ENCODE data around the gene FOXC2.
"Not testable (repeated sequence)": the region's sequence is repeated elsewhere in the genome, so short reads cannot be mapped to it uniquely, and the experiment has no call there.

Gene FOXC2

DNA sequence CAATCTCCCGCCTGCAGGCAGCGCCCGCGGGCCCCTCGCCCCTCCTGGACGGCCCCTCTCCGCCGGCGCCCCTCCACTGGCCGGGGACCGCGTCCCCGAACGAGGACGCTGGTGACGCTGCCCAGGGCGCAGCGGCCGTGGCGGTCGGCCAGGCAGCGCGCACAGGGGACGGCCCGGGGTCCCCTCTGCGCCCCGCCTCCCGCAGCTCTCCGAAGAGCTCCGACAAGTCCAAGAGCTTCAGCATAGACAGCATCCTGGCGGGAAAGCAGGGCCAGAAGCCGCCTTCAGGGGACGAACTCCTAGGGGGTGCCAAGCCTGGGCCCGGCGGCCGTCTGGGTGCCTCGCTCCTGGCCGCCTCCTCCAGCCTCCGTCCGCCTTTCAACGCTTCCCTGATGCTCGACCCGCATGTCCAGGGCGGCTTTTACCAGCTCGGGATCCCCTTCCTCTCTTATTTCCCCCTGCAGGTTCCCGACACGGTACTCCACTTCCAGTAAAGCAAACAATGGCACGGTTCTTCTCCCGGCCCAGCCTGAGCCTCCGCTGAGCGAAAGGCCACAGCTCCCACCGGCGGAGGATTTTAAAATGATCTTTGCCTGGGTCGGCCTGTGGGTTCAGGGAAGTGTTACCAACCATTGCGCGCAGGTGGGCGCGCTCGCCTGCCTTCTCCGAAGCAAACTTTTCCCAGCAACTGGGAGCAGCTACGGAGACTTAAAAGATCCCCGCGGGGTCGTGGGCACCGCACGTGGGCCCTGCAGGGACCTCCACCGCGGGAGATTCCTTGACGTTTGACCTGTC, 12.8 kb downstream of the FOXC2 start:
- Histone ChIP-seq H3K9me3 (ENCODE audit: control insufficient read depth, insufficient read depth, low read length) (no peaks in the 10 kb centered on the region), H3K36me3 (ENCODE audit: control insufficient read depth, insufficient read depth, low read length) (no peaks in the 10 kb centered on the region), H3K4me3 (ENCODE audit: low read length) (peak overlapping the region; percentile 12; the same call in 1 of the 2 replicates), H3K27me3 (ENCODE audit: control insufficient read depth, insufficient read depth, low read length) (peaks cover 59% of the 10 kb centered on the region), H3K27ac (ENCODE audit: low read length) (no peak overlapping the region), H3K4me1 (ENCODE audit: control insufficient read depth, insufficient read depth, low read length) (peaks cover 6% of the 10 kb centered on the region)
- WGBS (ENCODE audit: insufficient coverage, insufficient read length): no CpG with 5 or more reads among the region's 69 CpGs
- DNase-seq (ENCODE audit: low read depth, low spot score): no peak

DNA sequence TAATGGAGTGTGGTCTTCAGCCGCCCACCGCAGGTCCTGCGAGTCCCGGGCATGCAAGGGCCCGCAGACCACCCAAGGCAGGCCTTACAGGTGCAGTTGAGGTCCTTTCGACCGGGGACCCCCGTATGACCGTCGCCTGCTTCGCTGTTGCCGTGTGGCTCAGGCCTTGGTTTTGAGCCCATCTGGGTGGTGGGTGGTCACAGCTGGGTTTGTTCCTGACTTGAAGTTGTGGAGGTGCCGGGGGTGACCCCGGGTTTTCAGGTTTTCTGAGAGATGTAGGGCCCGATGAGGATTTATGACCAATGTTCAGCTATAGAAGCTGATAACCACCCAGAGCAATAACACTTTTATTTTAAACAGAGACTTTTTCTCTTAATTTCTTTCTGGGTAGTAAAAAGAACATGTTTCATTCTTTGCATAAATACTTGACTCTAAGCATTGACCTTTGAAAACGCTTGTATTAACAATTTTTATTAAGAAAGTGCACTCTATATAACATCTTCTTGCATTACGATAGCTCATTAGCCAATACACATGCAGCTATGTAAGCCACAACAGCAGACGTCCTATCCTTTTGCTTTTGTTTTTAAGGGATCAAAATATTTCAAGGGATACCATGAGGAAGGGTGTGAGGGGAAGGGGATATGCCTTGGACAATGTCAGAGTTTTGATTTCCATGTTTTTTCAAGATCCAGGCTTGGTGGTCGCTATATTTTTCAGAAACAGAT, 13.6 kb downstream of the FOXC2 start:
- Histone ChIP-seq H3K4me1 (ENCODE audit: control insufficient read depth, insufficient read depth, low read length) (peaks cover 6% of the 10 kb centered on the region), H3K4me3 (ENCODE audit: low read length) (no peak overlapping the region), H3K27me3 (ENCODE audit: control insufficient read depth, insufficient read depth, low read length) (peaks cover 51% of the 10 kb centered on the region), H3K27ac (ENCODE audit: low read length) (no peak overlapping the region), H3K9me3 (ENCODE audit: control insufficient read depth, insufficient read depth, low read length) (no peaks in the 10 kb centered on the region), H3K36me3 (ENCODE audit: control insufficient read depth, insufficient read depth, low read length) (no peaks in the 10 kb centered on the region)
- DNase-seq (ENCODE audit: low read depth, low spot score): no peak
- WGBS (ENCODE audit: insufficient coverage, insufficient read length): no CpG with 5 or more reads among the region's 19 CpGs

DNA sequence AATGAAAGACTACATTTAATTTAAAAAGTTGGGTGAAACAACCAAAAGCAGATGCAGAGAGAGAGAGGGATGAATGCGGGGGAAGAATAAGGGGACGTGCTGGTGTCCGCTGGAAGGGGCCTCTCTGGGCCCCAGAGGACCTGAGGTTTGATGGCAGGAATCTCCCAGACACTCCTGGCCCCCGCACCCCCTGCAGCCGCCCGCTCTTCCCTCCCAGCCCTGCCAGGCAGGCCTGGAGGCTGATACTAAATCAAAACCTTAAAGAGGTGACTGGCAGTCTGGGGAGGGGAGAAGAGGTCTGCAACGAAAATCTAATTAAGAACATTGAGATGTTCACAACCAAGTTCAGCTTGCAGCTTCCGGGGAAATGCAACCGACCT, 14.2 kb downstream of the FOXC2 start:
- no peaks in the 10 kb centered on the region for H3K9me3 ChIP-seq (ENCODE audit: control insufficient read depth, insufficient read depth, low read length)
- H3K27ac ChIP-seq (ENCODE audit: low read length): no peak overlapping the region
- no peak for DNase-seq (ENCODE audit: low read depth, low spot score)
- H3K36me3 ChIP-seq (ENCODE audit: control insufficient read depth, insufficient read depth, low read length): no peaks in the 10 kb centered on the region
- no CpG with 5 or more reads among the region's 9 CpGs for WGBS (ENCODE audit: insufficient coverage, insufficient read length)
- H3K27me3 ChIP-seq (ENCODE audit: control insufficient read depth, insufficient read depth, low read length): peaks cover 48% of the 10 kb centered on the region
- peaks cover 4% of the 10 kb centered on the region; the same call in 1 of the 2 replicates for H3K4me1 ChIP-seq (ENCODE audit: control insufficient read depth, insufficient read depth, low read length)
- no peak overlapping the region for H3K4me3 ChIP-seq (ENCODE audit: low read length)

DNA sequence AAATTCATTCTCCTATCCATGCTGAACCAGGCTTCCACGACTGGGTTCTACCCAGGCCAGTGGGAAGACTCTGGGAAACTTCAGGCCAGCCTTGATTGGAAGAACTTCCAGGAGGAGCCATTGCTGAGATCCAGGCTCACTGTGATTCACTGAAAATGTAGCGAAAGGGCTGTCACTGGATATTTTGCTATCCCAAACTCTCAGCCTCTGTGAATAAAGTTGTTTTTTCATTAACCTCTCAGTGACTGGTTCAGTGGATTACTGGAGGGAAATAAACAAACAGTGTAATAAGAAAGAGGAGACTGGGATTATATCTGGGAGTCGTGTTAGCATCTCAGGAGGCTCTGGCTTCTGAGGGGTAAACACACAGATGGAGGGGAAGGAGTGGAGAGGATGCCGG, 14.8 kb downstream of the FOXC2 start:
- H3K27me3 ChIP-seq (ENCODE audit: control insufficient read depth, insufficient read depth, low read length): peaks cover 48% of the 10 kb centered on the region

DNA sequence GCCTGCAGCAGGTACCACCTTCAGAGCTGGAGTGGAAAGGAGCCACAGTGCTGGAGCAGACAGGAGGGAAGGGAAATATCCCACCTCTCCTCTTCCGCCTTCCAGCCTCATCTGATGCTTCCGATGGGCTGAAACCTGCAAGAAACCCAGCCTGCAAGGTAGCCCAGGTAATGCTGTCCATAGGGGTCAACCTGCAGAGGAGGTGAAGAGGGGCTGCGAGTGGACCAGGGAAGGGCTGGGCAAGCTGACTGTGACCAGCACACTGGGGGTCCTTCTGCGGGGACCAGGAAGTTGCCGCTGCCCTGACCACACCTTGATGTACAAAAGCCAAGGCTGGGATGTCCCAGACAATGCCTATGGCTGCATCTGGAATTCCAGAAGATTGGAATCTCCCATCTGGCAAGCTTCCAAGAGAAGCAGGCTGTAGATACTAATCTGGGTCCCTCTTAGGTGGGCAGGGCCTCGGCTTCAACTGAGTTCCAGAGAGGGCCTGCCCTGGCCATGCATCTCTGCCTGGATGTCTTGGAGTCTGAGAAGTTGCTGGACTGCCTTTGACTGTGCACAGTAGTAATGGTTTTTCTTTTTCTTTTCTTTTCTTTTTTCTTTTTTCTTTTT, 17.5 kb downstream of the FOXC2 start:
- no CpG with 5 or more reads among the region's 6 CpGs for WGBS (ENCODE audit: insufficient coverage, insufficient read length)
- Histone ChIP-seq H3K27me3 (ENCODE audit: control insufficient read depth, insufficient read depth, low read length) (peaks cover 24% of the 10 kb centered on the region), H3K4me1 (ENCODE audit: control insufficient read depth, insufficient read depth, low read length) (no peaks in the 10 kb centered on the region), H3K9me3 (ENCODE audit: control insufficient read depth, insufficient read depth, low read length) (no peaks in the 10 kb centered on the region), H3K4me3 (ENCODE audit: low read length) (no peak overlapping the region), H3K36me3 (ENCODE audit: control insufficient read depth, insufficient read depth, low read length) (no peaks in the 10 kb centered on the region), H3K27ac (ENCODE audit: low read length) (no peak overlapping the region)
- no peak for DNase-seq (ENCODE audit: low read depth, low spot score)

More for the DNA sequence above, 14.8 kb downstream of the FOXC2 start:
- Histone ChIP-seq H3K4me3 (ENCODE audit: low read length) (no peak overlapping the region), H3K4me1 (ENCODE audit: control insufficient read depth, insufficient read depth, low read length) (peaks cover 4% of the 10 kb centered on the region; the same call in 1 of the 2 replicates), H3K27ac (ENCODE audit: low read length) (no peak overlapping the region), H3K9me3 (ENCODE audit: control insufficient read depth, insufficient read depth, low read length) (no peaks in the 10 kb centered on the region), H3K36me3 (ENCODE audit: control insufficient read depth, insufficient read depth, low read length) (no peaks in the 10 kb centered on the region)
- no CpG with 5 or more reads among the region's 4 CpGs for WGBS (ENCODE audit: insufficient coverage, insufficient read length)
- DNase-seq (ENCODE audit: low read depth, low spot score): no peak

DNA sequence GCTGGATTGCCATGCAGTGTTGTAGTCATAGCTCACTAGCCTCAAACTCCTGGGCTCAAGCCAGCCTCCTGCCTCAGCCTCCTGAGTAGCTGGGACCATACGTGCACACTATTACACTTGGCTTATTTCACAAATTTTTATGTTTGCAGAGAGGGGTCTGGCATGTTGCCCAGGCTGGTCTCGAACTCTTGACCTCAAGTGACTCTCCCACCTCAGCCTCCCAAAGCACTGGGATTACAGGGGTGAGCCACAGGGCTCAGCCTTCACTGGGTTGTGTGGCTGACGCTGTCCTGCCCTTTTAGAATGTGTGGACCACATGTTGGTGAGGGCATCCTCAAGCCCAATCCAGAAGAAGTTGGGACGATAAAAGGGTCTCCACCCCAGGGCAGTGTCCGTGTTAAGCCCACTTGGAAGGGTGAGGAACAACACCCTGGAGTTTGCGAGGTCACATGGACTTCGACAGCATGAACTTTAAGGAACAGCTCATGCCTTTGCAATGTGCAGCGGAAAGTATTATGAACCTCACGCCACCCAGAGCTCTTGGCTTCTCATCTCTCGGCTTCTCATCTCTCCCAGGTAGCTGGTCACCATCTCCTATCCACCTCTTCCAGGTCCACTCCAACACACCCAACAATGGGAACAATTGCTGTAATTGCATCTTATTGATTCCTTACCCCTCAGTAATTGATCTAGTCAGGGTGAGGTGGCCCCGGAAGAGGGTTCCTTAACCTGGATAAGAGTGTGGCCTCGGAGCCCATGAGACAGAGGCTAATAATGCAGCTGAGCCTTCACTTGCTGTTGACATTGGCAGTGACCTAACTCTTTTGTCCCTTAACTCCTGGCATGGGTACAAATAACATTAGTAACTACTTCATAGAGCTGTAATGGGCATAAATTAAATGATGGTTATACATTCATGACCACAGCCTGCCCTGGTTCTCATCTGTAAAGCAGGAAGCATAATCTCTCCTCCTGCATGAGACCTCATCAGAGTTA, 18.4 kb downstream of the FOXC2 start:
- no peak overlapping the region for H3K27ac ChIP-seq (ENCODE audit: low read length)
- no peak overlapping the region for H3K4me3 ChIP-seq (ENCODE audit: low read length)
- H3K4me1 ChIP-seq (ENCODE audit: control insufficient read depth, insufficient read depth, low read length): no peaks in the 10 kb centered on the region
- H3K27me3 ChIP-seq (ENCODE audit: control insufficient read depth, insufficient read depth, low read length): peaks cover 16% of the 10 kb centered on the region
- H3K36me3 ChIP-seq (ENCODE audit: control insufficient read depth, insufficient read depth, low read length): no peaks in the 10 kb centered on the region
- H3K9me3 ChIP-seq (ENCODE audit: control insufficient read depth, insufficient read depth, low read length): no peaks in the 10 kb centered on the region
- no peak for DNase-seq (ENCODE audit: low read depth, low spot score)
- no CpG with 5 or more reads among the region's 12 CpGs for WGBS (ENCODE audit: insufficient coverage, insufficient read length)

DNA sequence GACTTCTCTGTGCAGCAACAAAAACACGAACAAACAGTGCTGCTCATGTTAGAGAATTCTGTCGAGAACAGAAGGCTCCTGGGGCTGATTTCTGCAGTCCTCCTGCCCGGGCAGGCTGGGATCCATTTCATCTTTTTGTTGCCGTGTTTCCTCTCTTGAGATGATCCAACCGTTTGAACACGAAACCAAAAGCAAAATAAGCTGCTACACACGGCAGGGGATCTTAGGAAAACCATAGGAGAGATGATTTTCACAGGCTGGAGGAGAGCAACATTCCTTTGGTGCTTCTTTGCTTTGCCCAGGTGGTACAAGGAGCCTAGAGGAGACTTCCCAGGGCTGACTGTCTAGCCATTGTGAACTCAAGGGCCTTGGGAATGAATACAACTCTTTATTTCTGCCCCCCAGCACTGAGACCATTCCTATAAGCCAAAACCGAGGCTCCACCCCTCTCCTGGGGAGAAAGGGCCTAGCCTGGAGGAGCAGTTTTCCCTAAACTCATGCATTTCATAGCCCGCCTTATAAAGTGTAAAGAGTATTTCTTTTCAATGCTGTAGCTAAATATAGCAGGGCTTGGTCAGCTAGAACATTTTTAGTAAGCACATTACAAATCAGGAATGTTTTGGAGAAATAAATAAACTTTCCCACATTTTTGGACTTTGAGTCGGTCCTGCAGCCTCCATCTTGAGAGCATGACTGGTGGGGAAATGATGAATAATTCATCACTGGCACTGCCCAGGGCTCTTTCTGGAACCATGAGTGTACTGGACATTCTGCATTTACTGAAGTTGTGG, 19.4 kb downstream of the FOXC2 start:
- Histone ChIP-seq H3K27ac (ENCODE audit: low read length) (no peak overlapping the region), H3K36me3 (ENCODE audit: control insufficient read depth, insufficient read depth, low read length) (no peaks in the 10 kb centered on the region), H3K9me3 (ENCODE audit: control insufficient read depth, insufficient read depth, low read length) (no peaks in the 10 kb centered on the region), H3K27me3 (ENCODE audit: control insufficient read depth, insufficient read depth, low read length) (peaks cover 6% of the 10 kb centered on the region; the same call in 1 of the 2 replicates), H3K4me3 (ENCODE audit: low read length) (no peak overlapping the region), H3K4me1 (ENCODE audit: control insufficient read depth, insufficient read depth, low read length) (no peaks in the 10 kb centered on the region)
- WGBS (ENCODE audit: insufficient coverage, insufficient read length): no CpG with 5 or more reads among the region's 10 CpGs
- DNase-seq (ENCODE audit: low read depth, low spot score): no peak

DNA sequence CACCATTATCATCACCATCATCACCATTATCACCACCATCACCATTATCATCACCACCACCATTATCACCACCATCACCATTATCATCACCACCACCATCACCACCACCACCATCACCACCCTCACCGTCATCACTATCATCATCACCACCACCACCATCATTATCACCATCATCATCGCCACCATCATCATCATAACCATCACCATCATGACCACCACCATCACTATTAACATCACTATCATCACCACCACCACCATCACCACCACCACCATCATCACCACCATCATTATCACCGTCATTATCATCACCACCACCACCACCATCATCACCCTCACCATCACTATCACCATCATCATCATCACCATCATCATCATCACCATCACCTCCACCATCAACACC, 20.9 kb downstream of the FOXC2 start:
- 96% methylated on average over 2 of the region's 3 CpGs for WGBS (ENCODE audit: insufficient coverage, insufficient read length)
- H3K4me1 ChIP-seq (ENCODE audit: control insufficient read depth, insufficient read depth, low read length): no peaks in the 10 kb centered on the region
- no peaks in the 10 kb centered on the region for H3K27me3 ChIP-seq (ENCODE audit: control insufficient read depth, insufficient read depth, low read length)
- H3K27ac ChIP-seq (ENCODE audit: low read length): no peak overlapping the region
- no peaks in the 10 kb centered on the region for H3K9me3 ChIP-seq (ENCODE audit: control insufficient read depth, insufficient read depth, low read length)
- DNase-seq (ENCODE audit: low read depth, low spot score): no peak
- no peaks in the 10 kb centered on the region for H3K36me3 ChIP-seq (ENCODE audit: control insufficient read depth, insufficient read depth, low read length)
- H3K4me3 ChIP-seq (ENCODE audit: low read length): no peak overlapping the region

DNA sequence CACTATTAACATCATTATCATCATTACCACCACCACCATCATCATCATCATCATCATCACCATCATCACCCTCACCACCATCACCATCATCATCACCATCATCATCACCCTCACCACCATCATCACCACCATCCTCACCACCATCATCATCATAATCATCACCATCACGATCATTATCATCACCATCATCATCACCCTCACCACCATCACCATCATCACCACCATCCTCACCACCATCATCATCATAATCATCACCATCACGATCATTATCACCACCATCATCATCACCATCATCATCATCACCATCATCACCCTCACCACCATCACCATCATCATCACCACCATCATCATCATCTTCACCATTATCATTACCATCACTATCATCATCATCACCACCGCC, 21.3 kb downstream of the FOXC2 start:
- WGBS (ENCODE audit: insufficient coverage, insufficient read length): 94% methylated on average over 3 of the region's 3 CpGs
- not testable (repeated sequence) for H3K4me3 ChIP-seq (ENCODE audit: low read length); H3K4me1 ChIP-seq (ENCODE audit: control insufficient read depth, insufficient read depth, low read length); H3K27me3 ChIP-seq (ENCODE audit: control insufficient read depth, insufficient read depth, low read length); H3K36me3 ChIP-seq (ENCODE audit: control insufficient read depth, insufficient read depth, low read length); H3K27ac ChIP-seq (ENCODE audit: low read length); DNase-seq (ENCODE audit: low read depth, low spot score); H3K9me3 ChIP-seq (ENCODE audit: control insufficient read depth, insufficient read depth, low read length)

Data from iPS DF 6.9 (cell line).